OCI-LY7 (cell line): ENCODE data around the gene POLR1D. TPM values are rescaled to one million over a fixed set of nuclear protein-coding genes. Genes with fewer than 3 reads are reported as not detected.

Experiments
- BruUV-seq: library from RNA; stranded (reverse); fragments of 400-500 nt; replicated peaks from 2 replicates; lab custom pipeline; 2021; lab: Mats Ljungman, UMichigan
- CTCF ChIA-PET: fragments of 300-600 bp; sonication (Branson Sonifier 250); formaldehyde crosslinking; loops from one replicate; lab custom pipeline; 2022; ENCODE audit warnings: antibody characterized with exemption; ENCODE audit not compliant: unreplicated experiment; lab: Charles Lee
- POLR2A ChIA-PET: fragments of 300-600 bp; sonication (Branson Sonifier 250); formaldehyde crosslinking; loops from one replicate; lab custom pipeline; 2022; ENCODE audit warnings: antibody characterized with exemption; lab: Charles Lee
- DNase-seq: peaks from one replicate; pipeline ENCODE4 v3.0.0-alpha.2; 2015; ENCODE audit warnings: low spot score
- H2AFZ ChIP-seq: fragments of 200-600 bp; sonication (generic), shearing (Covaris generic); 2 replicates; pipeline ENCODE4 v1.6.1; 2014; ENCODE audit warnings: mild to moderate bottlenecking, antibody characterized with exemption, low read length, moderate library complexity
- H3K27ac ChIP-seq: fragments of 200-600 bp; sonication (generic); 2 replicates; pipeline ENCODE4 v1.5.1; 2014; ENCODE audit warnings: mixed run types, low read depth, mild to moderate bottlenecking, moderate library complexity, low read length, inconsistent platforms; ENCODE audit not compliant: poor library complexity, severe bottlenecking
- H3K36me3 ChIP-seq: fragments of 200-600 bp; sonication (generic); 2 replicates; pipeline ENCODE4 v1.6.1; 2014; ENCODE audit warnings: mild to moderate bottlenecking, antibody characterized with exemption, low read length, moderate library complexity, mixed read lengths; ENCODE audit not compliant: insufficient read depth
- H3K4me1 ChIP-seq: fragments of 200-600 bp; sonication (generic); 2 replicates; pipeline ENCODE4 v1.5.1; 2014; ENCODE audit warnings: mild to moderate bottlenecking, low read length; ENCODE audit not compliant: insufficient read depth, poor library complexity, severe bottlenecking
- H3K4me2 ChIP-seq: fragments of 200-600 bp; sonication (generic); 2 replicates; pipeline ENCODE4 v1.6.1; 2014; ENCODE audit warnings: mild to moderate bottlenecking, low read length
- H3K4me3 ChIP-seq: fragments of 200-600 bp; sonication (generic); 2 replicates; pipeline ENCODE4 v1.5.1; 2014; ENCODE audit warnings: mild to moderate bottlenecking, low read depth, low read length; ENCODE audit not compliant: poor library complexity, severe bottlenecking
- H3K79me2 ChIP-seq: fragments of 200-600 bp; sonication (generic); 2 replicates; pipeline ENCODE4 v1.6.1; 2016; ENCODE audit warnings: low read depth, mild to moderate bottlenecking, low read length, moderate library complexity, mixed read lengths; ENCODE audit not compliant: insufficient read depth
- H3K9me2 ChIP-seq: fragments of 200-600 bp; sonication (generic); 2 replicates; pipeline ENCODE4 v1.6.1; 2016; ENCODE audit warnings: mild to moderate bottlenecking, low read length, mixed read lengths; ENCODE audit not compliant: insufficient read depth
- H3K9me3 ChIP-seq: fragments of 200-600 bp; sonication (generic); 2 replicates; pipeline ENCODE4 v1.6.1; 2014; ENCODE audit warnings: mild to moderate bottlenecking, mixed run types, low read length, mixed read lengths
- H4K20me1 ChIP-seq: fragments of 200-600 bp; sonication (generic); 2 replicates; pipeline ENCODE4 v1.6.1; 2014; ENCODE audit warnings: mild to moderate bottlenecking, antibody characterized with exemption, low read length, moderate library complexity, mixed read lengths; ENCODE audit not compliant: insufficient read depth
- CTCF ChIP-seq: fragments of 200-600 bp; sonication (generic); conservative IDR thresholded peaks from 2 replicates; pipeline ENCODE4 v1.5.1; 2014; ENCODE audit warnings: mild to moderate bottlenecking, antibody characterized with exemption, low read length, moderate library complexity, mixed read lengths
- EZH2phosphoT487 ChIP-seq: fragments of 200-600 bp; sonication (generic); IDR thresholded peaks from 2 replicates; pipeline ENCODE4 v1.6.1; 2018; ENCODE audit warnings: low read depth, borderline replicate concordance, mild to moderate bottlenecking, mixed run types, antibody characterized with exemption, low read length, moderate library complexity, mixed read lengths
- intact Hi-C: fragments of 100-400 bp; cut with micrococcal nuclease; formaldehyde crosslinking; loops from one replicate; pipeline ENCODE4 v1.10.0; 2022; ENCODE audit not compliant: unreplicated experiment
- total RNA-seq, 2 experiments: library from RNA; depleted of rRNA in 1 of 2; stranded (reverse); fragments of >200 nt in 1 of 2; shearing (Covaris generic) in 1 of 2; gene quantifications; 2 replicates each; pipeline ENCODE4 v1.2.3, GENCODE V29; 2014 to 2022

The POLR1D gene
- total RNA-seq, 2 experiments from 2014 or later = 115 to 174 TPM

DNA sequence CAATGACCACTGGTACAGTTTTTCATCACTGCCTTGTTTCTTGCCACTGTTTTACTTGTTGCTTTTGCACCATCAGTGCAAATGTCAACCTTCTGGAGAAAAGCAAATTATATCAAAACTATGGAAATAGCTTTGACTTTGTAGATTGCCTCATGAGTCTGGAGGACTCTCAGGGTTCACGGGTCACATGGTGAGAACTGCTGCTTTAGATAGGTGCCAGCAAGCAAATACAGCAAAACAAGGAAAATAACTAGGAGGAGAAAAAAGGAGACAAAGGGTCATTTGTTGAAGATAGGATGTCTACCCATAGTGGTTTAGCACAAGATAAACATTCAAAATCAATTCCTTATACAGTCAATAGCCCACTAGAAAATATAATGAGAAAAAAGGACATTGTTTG is 33.1 kb downstream of the POLR1D start:
- H3K4me1 ChIP-seq = no peaks in the 10 kb centered on the region
- H3K79me2 ChIP-seq = peaks cover 16% of the 10 kb centered on the region; the same call in 1 of the 2 replicates
- H2AFZ ChIP-seq = no peak overlapping the region
- H3K4me3 ChIP-seq = no peak overlapping the region
- ChIA-PET CTCF (interaction anchor here (0.9 kb wide), 1 partner anchor 12 kb away, joined by 3 read pairs; no protein-coding TSS in a partner anchor), POLR2A (interaction anchor here (4.3 kb wide), 1 partner anchor 11 kb away, joined by 13 read pairs; no protein-coding TSS in a partner anchor)
- H3K4me2 ChIP-seq = no peak overlapping the region
- no peaks in the 10 kb centered on the region for H3K9me2 ChIP-seq
- no peaks in the 10 kb centered on the region for H4K20me1 ChIP-seq
- TF ChIP-seq CTCF (no peak), EZH2phosphoT487 (no peak)
- intact Hi-C loops = no loop called here
- no peak overlapping the region for H3K27ac ChIP-seq
- DNase-seq = no peak
- peaks cover 9% of the 10 kb centered on the region for H3K9me3 ChIP-seq
- peaks cover 68% of the 10 kb centered on the region for H3K36me3 ChIP-seq
- no TSS peak for BruUV-seq

DNA sequence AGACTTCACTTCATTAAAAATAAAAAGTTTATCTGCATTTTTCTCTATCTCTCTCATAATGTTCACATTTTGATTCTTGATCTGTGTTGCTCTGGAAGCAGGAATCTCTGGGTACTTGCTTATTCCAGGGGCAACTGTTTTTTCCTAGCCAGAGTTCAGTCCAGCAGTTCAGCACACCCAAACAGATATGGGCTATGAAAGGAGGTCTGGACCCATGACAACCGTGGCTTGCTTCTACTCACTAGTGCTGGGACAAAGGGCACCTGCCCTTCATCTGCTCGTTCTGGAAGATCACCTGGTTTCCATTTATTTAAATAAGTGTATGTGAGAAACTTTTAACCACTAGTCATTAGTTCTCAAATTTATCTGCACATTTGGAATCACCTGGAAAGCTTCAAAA is 36.0 kb downstream of the POLR1D start:
- TF ChIP-seq EZH2phosphoT487 = no peak
- no peak for TF ChIP-seq CTCF
- Histone ChIP-seq H3K4me2 (no peak overlapping the region), H3K4me1 (no peaks in the 10 kb centered on the region), H3K36me3 (peaks cover 51% of the 10 kb centered on the region), H2AFZ (no peak overlapping the region), H3K27ac (no peak overlapping the region), H3K79me2 (peaks cover 16% of the 10 kb centered on the region; the same call in 1 of the 2 replicates), H3K9me2 (no peaks in the 10 kb centered on the region), H4K20me1 (no peaks in the 10 kb centered on the region), H3K4me3 (no peak overlapping the region), H3K9me3 (no peaks in the 10 kb centered on the region)
- CTCF ChIA-PET = no interaction called here
- BruUV-seq = no TSS peak
- POLR2A ChIA-PET = interaction anchor here (1.4 kb wide), 1 partner anchor 15 kb away, joined by 4 read pairs; no protein-coding TSS in a partner anchor
- DNase-seq = no peak
- intact Hi-C loops = no loop called here

DNA sequence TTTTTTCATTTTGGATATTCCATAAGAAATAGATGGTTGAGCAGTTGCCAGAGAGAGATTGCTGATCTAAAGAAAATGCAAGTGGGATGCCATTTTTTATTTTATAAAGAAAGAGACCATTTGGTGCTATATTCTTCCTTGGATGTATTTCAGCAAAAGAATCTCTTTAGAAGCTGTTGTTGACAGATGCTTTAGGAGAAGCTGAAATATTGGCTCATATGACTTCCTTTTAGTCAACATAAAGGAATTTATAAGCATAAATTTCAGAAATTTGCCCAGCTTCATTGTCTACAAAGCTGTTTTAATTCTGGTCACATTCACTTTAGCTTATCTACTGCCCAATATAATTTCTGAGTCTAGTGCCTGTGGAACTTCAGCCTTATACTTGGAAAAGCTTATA is 36.9 kb downstream of the POLR1D start:
- CTCF ChIA-PET = no interaction called here

More for the DNA sequence above, 36.9 kb downstream of the POLR1D start:
- no peaks in the 10 kb centered on the region for H3K4me1 ChIP-seq
- POLR2A ChIA-PET = interaction anchor here (0.9 to 1.4 kb wide), 2 partner anchors 14 to 16 kb away, joined by 3 to 4 read pairs; no protein-coding TSS in a partner anchor
- H2AFZ ChIP-seq = no peak overlapping the region
- H3K36me3 ChIP-seq = peaks cover 44% of the 10 kb centered on the region
- peaks cover 16% of the 10 kb centered on the region; the same call in 1 of the 2 replicates for H3K79me2 ChIP-seq
- no peaks in the 10 kb centered on the region for H3K9me3 ChIP-seq
- DNase-seq = no peak
- intact Hi-C loops = no loop called here
- H3K4me3 ChIP-seq = no peak overlapping the region
- no peak overlapping the region for H3K27ac ChIP-seq
- no peaks in the 10 kb centered on the region for H4K20me1 ChIP-seq
- TF ChIP-seq EZH2phosphoT487 (no peak), CTCF (no peak)
- no TSS peak for BruUV-seq
- no peak overlapping the region for H3K4me2 ChIP-seq
- no peaks in the 10 kb centered on the region for H3K9me2 ChIP-seq
